Heart left ventricle (tissue), 13 donors: ENCODE results near the gene PLXNA3.

Source experiments
- POLR2A ChIP-seq, 2 donors: fragments of 450-650 bp; IDR thresholded peaks; one replicate each; pipeline ENCODE4 v1.6.1; 2017; ENCODE audit warnings: antibody characterized with exemption in 2 of 2, mild to moderate bottlenecking in 2 of 2, moderate library complexity in 2 of 2
- TF ChIP-seq, protein P1 (sequence below), 12 donors: fragments of 200-600 bp; sonication (generic) in 4 of 12; IDR thresholded peaks; one replicate each; pipeline versions ENCODE4 v1.5.0 to v1.8.0; 2018 to 2022; ENCODE audit warnings: antibody characterized with exemption in 12 of 12, mild to moderate bottlenecking in 5 of 12
- donor health status: ischemic (EF 13 %, LVEDD 7.1; RV severe dilation, severe dysfunction).
- donor health status: DM: no; HTN: yes; CAD: no.
- donor health status: DM: no; HTN: no; CAD: no.
- donor health status: ischemic (EF 25% LVEDD 6.9; RV normal size, moderate dysfunction).
- donor health status: ischemic (EF 25% LVEDD 5.7; RV mildly dilated, moderate dysfunction).
- donor health status: ischemic (EF 35%, LVEDD 5.7; RV mildly dilated, moderate dysfunction).
- donor health status: nonischemic (EF 11% LVEDD 7.7; RV severe dilation, severe dysfunction).
- donor health status: DM: yes; HTN: yes; CAD: no.
- donor health status: PGD.
- donor health status: ischemic (EF 29% LVEDD 5.4; RV normal size, mild dysfunction).
- donor health status: nonischemic (EF 23%, LVEDD 6.1; RV moderate dilation, normal function).

DNA sequence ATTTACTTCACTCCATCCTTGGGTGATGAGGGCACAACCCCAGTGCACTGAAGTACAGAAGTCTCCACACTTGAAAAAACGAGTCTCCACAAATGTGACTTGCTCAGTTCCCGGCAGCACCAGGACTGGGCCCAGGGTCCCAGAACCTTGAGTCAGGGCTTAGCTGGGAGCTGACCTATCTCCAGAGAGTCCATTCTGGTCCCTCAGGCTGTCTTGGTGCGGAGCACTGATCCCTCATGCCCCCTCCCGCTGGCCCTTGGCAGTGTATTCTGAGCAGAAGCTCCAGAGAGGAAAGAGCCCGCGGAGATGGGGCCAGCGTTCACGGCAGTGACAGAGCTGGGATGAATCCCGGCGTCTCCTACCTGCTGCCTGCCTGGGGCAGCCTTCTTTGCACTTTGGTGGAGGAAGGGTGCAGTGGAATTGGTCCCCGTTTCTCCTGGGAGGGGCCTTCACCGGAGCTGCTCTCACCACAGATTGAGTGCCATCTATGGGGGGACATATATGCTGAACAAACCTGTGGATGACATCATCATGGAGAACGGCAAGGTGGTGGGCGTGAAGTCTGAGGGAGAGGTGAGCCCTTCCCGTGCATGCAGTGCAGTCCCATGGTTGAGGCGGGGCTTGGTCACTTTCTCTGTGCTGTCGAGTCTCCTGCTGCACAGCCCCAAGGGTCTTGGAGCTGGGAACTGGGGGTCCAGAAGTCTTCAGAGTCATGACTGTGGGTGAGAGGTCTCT, 17.3 kb upstream of the PLXNA3 start:
- TF ChIP-seq, protein P1, sequence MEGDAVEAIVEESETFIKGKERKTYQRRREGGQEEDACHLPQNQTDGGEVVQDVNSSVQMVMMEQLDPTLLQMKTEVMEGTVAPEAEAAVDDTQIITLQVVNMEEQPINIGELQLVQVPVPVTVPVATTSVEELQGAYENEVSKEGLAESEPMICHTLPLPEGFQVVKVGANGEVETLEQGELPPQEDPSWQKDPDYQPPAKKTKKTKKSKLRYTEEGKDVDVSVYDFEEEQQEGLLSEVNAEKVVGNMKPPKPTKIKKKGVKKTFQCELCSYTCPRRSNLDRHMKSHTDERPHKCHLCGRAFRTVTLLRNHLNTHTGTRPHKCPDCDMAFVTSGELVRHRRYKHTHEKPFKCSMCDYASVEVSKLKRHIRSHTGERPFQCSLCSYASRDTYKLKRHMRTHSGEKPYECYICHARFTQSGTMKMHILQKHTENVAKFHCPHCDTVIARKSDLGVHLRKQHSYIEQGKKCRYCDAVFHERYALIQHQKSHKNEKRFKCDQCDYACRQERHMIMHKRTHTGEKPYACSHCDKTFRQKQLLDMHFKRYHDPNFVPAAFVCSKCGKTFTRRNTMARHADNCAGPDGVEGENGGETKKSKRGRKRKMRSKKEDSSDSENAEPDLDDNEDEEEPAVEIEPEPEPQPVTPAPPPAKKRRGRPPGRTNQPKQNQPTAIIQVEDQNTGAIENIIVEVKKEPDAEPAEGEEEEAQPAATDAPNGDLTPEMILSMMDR (IDR thresholded peaks at IDR 0.05) = no peak
- TF ChIP-seq POLR2A (IDR thresholded peaks at IDR 0.05) = no peak
